Endothelial cell of umbilical vein (primary cell): ENCODE data around the gene SALL2.

Experiments
- CTCF ChIP-seq, 2 donors: IDR thresholded peaks; 1 replicate in 1 of 2; 2 replicates in 1 of 2; pipeline ENCODE4 v1.5.1; 2011; ENCODE audit warnings: low read length in 2 of 2, mild to moderate bottlenecking in 2 of 2, moderate library complexity in 2 of 2, control low read depth in 1 of 2, inconsistent platforms in 1 of 2, low read depth in 1 of 2; ENCODE audit not compliant: insufficient read depth in 1 of 2; ENCODE audit errors: extremely low read depth in 1 of 2
- EZH2 ChIP-seq: IDR thresholded peaks from 2 replicates; pipeline ENCODE4 v1.6.1; 2012; ENCODE audit warnings: borderline replicate concordance, low read depth, mild to moderate bottlenecking, moderate library complexity, low read length, inconsistent platforms; ENCODE audit not compliant: severe bottlenecking
- JUN ChIP-seq: IDR thresholded peaks from 2 replicates; pipeline ENCODE4 v1.6.1; 2011; ENCODE audit warnings: borderline replicate concordance, low read depth; ENCODE audit not compliant: insufficient read length, insufficient read depth
- MAX ChIP-seq: IDR thresholded peaks from 2 replicates; pipeline ENCODE4 v1.6.1; 2011; ENCODE audit not compliant: insufficient read depth, insufficient read length
- POLR2A ChIP-seq: IDR thresholded peaks from 2 replicates; pipeline ENCODE4 v1.6.1; 2012; ENCODE audit warnings: low read depth, mild to moderate bottlenecking, control low read depth, low read length
- POLR2AphosphoS5 ChIP-seq: IDR thresholded peaks from 2 replicates; pipeline ENCODE4 v1.6.1; 2012; ENCODE audit warnings: low read depth, mild to moderate bottlenecking, control low read depth, low read length, moderate library complexity; ENCODE audit not compliant: insufficient read depth

DNA sequence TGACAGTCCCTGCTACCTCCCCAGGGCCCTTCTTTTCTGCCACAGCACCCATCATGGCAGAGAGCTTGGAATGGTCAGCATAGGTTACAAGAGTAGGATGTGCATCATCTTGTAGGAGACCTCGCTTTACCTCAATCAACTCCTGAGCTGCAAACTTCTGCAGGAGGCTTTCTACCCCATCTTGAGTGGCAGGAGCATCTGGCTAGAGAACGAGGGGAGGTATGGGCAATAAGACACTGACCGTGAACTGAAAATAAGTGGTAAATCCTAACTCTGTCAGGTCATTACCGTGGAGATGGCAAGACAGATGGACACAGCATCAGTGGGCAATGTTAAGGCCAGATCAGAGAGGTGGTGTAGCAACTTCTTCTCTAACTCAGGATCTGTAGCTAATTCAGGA lies 22.8 kb downstream of the SALL2 start:
- no peak for TF ChIP-seq CTCF (IDR thresholded peaks at IDR 0.05; ENCODE audit: extremely low read depth in 1 of 2, insufficient read depth in 1 of 2, low read depth in 1 of 2, low read length in 2 of 2)
- TF ChIP-seq POLR2AphosphoS5: no peak
- TF ChIP-seq JUN: no peak
- TF ChIP-seq POLR2A: no peak
- no peak for TF ChIP-seq EZH2
- TF ChIP-seq MAX: no peak
